ENCODE data around the gene CFTR.
"Not testable (repeated sequence)": the region's sequence is repeated elsewhere in the genome, so short reads cannot be mapped to it uniquely, and the experiment has no call there.

Gene CFTR

DNA sequence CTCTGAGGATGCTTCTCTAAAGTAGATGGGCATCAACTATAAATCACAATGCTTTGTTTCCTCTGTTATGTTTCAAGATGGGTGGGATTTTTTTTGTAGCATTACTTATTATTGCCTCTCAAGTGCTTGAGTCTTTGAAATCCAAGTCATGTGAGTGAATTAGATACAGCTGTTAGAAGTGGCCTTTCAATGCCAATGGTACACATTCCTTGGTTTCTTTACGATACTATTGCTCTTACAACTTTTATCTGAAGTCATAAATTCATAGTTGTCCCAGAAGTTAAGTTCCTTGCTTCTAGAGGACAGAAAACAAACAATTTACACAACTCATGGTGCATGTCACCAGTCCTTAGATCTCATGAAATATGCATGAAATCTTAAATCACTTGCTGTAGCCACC lies 15.5 kb downstream of the CFTR start:
- DNase-seq (ENCODE audit: low read depth in 2 of 2): no peak

DNA sequence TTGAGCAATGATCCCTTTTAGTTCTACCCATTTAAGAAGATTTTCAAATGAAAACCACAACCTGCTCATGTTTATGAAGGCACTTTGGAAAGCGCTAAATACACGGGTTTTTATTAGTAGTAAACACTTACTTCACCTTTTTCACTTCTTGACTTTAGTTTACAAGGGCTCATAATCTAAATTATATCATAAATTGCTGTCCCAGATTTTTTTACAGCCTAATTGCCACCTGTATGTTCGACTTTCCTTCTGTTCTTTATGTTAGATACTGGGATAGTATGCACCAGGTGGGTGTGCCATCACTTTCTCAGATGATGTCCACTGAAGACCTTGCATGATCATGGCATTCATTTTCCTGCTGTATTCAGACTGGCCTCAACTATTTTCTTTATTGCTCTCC lies 22.5 kb downstream of the CFTR start:
- DNase-seq (ENCODE audit: low read depth in 2 of 2): no peak

DNA sequence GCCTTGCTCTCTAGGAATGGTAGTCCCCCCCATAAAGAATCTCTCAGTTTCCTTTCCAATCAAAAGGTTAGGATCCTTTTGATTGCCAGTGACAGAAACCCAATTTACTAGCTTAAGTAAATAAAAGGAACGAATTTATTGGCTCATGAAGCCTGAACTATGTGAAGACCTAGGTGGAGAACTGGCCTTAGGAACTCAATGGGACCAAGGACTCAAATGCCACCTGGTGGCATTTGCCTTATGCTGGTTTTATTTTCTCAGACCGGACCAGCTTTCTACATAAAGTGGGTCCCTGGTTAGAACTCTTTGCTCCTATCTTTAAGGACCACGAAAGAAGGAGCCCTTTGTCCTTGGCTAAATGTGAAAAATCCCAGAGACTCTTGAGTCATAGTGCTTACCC lies 25.4 kb downstream of the CFTR start:
- no peak for DNase-seq (ENCODE audit: low read depth in 2 of 2)

DNA sequence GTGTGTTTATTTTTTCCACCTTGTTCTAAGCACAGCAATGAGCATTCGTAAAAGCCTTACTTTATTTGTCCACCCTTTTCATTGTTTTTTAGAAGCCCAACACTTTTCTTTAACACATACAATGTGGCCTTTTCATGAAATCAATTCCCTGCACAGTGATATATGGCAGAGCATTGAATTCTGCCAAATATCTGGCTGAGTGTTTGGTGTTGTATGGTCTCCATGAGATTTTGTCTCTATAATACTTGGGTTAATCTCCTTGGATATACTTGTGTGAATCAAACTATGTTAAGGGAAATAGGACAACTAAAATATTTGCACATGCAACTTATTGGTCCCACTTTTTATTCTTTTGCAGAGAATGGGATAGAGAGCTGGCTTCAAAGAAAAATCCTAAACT lies 28.9 kb downstream of the CFTR start:
- DNase-seq (ENCODE audit: low read depth in 2 of 2): no peak

DNA sequence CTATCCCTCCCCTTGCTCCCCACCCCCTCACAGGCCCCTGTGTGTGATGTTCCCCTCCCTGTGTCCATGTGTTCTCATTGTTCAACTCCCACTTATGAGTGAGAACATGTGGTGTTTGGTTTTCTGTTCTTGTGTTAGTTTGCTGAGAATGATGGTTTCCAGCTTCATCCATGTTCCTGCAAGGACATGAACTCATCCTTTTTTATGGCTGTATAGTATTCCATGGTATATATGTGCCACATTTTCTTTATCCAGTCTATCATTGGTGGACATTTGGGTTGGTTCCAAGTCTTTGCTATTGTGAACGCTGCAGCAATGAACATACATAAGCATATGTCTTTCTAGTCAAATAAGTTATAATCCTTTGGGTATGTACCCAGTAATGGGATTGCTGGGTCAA lies 37.4 kb downstream of the CFTR start:
- not testable (repeated sequence) for DNase-seq (ENCODE audit: low read depth in 2 of 2)

DNA sequence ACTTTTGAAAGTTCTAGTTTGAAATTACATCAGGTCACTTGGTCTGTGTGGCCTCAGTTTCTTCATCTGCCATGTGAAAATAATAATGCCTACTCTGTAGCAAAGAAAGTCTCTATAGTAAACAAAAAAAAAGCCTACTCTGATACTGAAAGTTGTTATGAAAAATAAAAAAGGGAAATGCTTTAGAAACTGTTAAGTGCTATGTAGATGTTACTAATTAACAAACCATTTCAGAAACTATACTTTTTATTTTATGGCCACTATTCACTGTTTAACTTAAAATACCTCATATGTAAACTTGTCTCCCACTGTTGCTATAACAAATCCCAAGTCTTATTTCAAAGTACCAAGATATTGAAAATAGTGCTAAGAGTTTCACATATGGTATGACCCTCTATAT lies 50.6 kb downstream of the CFTR start:
- DNase-seq (ENCODE audit: low read depth in 2 of 2): no peak

DNA sequence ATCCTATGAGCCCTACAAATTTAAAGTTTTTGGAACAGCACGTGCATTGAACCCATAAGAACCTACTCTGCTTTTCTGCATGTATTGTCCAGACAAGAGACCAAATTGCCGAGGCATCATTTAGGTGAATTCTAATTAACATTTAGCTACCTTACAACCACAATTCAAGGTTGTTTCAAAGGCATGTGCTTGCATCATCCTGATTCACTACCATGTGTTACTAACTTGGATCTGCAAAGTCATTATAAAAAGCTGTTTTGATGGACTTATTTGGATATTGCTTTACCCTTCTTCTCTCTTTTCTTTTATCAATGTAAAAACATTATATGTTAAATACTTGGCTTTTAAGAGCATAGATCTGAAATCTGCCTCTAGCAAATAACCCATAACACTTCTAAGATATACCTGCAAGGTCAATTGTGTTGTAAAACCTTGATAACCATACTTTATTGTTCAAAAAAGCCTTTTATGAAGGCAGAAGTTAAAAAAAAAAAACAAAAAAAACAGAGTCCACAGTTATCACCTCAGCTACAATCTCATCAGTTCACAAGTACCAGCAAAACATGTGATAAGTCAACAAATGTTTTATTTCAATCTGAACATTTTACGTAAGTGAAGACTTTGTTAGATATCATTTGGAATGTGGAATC lies 51.9 kb downstream of the CFTR start:
- no peak for DNase-seq (ENCODE audit: low read depth in 2 of 2)

DNA sequence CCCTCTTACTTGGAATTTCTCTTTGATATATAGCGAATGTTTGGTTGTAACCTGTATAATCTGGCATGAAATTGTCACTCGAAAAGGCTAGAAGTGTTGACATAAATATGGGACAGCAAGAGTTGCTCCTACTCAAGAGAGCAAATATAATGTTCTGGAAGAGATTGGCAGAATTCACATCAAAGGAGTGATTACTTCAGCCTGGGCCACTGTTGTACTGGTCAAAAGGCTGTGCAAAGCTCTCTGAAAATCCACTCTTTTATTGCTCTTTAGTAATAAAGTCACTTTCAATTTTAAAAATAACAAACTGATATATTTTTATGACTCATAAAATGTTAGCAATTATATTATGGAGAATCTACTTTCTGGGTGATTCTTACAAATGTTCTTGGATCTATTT lies 58.2 kb downstream of the CFTR start:
- no peak for DNase-seq (ENCODE audit: low read depth in 2 of 2)

DNA sequence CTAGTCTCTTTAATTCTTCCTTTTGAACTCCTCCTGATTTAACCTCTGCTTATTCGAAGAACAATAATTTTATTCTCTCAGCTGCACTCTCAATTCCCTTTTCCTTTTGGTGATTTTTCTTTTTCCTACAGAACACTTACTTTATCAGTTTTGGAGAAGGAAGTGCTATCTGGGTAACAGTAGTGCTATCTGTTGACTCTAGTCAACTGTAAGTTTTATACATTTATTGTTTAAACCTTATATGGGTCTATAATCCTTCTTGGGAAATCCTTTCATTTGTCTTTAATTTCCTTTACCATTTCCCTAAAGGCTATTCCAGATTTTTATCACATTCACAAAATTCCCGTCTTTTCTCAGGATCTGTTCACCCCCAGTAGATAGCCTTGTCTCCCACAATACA lies 64.2 kb downstream of the CFTR start:
- no peak for DNase-seq (ENCODE audit: low read depth in 2 of 2)

DNA sequence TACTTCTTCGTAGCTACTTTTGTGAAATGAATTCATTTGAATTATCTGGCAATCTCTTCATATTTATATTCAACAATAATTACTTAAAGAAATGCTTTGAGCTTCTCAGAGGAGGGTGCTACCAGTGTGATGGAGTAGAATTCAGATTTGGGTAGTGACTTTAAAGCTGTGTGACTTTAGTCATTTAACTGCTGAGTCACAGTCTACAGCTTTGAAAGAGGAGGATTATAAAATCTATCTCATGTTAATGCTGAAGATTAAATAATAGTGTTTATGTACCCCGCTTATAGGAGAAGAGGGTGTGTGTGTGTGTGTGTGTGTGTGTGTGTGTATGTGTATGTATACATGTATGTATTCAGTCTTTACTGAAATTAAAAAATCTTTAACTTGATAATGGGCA lies 68.2 kb downstream of the CFTR start:
- no peak for DNase-seq (ENCODE audit: low read depth in 2 of 2)

DNA sequence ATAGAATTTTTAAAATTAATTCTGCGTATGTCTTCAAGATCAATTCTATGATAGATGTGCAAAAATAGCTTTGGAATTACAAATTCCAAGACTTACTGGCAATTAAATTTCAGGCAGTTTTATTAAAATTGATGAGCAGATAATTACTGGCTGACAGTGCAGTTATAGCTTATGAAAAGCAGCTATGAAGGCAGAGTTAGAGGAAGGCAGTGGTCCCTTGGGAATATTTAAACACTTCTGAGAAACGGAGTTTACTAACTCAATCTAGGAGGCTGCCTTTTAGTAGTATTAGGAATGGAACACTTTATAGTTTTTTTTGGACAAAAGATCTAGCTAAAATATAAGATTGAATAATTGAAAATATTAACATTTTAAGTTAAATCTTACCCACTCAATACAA lies 70.8 kb downstream of the CFTR start:
- no peak for DNase-seq (ENCODE audit: low read depth in 2 of 2)

DNA sequence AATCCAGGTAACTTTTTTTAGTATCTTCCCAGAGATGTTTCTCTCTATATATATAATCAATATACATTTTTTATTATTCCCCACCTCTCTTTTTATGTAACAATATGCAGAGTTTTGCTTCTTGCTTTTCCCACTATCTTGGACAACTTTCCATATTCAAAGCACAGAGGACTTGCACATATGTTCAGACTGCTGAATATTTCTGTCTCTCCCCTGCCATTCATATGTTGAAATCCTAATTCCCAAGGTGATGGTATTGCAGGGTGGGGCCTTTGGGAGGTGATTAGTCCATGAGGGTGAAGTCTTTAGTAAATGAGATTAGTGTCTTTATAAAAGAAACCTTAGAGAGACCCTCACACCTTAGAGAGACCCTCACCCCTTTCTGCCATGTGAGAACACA lies 72.8 kb downstream of the CFTR start:
- DNase-seq (ENCODE audit: low read depth in 2 of 2): no peak

DNA sequence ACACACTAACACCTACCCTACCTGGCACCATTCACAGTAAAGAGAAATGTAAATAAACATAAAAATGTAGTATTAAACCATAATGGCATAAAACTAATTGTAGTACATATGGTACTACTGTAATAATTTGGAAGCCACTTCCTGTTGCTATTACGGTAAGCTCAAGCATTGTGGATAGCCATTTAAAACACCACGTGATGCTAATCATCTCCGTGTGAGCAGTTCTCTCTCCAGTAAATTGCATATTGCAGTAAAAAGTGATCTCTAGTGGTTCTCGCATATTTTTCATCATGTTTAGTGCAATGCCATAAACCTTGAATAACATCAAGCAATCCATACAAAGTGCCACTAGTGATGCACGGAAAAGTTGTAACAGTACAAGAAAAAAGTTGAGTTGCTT lies 75.4 kb downstream of the CFTR start:
- no peak for DNase-seq (ENCODE audit: low read depth in 2 of 2)

DNA sequence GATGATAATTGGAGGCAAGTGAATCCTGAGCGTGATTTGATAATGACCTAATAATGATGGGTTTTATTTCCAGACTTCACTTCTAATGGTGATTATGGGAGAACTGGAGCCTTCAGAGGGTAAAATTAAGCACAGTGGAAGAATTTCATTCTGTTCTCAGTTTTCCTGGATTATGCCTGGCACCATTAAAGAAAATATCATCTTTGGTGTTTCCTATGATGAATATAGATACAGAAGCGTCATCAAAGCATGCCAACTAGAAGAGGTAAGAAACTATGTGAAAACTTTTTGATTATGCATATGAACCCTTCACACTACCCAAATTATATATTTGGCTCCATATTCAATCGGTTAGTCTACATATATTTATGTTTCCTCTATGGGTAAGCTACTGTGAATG lies 79.6 kb downstream of the CFTR start:
- no peak for DNase-seq (ENCODE audit: low read depth in 2 of 2)

DNA sequence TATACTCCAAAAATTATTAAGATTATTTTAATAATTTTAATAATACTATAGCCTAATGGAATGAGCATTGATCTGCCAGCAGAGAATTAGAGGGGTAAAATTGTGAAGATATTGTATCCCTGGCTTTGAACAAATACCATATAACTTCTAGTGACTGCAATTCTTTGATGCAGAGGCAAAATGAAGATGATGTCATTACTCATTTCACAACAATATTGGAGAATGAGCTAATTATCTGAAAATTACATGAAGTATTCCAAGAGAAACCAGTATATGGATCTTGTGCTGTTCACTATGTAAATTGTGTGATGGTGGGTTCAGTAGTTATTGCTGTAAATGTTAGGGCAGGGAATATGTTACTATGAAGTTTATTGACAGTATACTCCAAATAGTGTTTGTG lies 80.2 kb downstream of the CFTR start:
- DNase-seq (ENCODE audit: low read depth in 2 of 2): no peak

DNA sequence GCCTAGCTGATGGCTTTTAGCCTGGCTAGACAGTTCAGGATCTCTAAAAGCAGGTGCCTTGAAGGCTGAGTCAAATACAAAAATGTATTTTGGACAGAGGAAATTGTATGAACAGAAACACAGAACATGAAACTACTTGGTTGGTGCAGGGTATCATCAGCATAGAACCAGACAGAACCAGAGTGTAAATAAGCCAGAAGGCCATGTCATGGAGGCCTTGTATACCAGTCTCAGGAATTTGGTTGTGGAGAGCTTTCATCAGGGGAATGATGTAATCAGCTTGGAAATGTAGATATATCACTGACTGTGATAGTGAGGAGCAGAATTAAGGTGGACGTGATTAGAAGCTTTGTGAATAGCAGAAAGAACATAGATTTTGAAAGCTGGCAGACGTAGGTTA lies 82.9 kb downstream of the CFTR start:
- DNase-seq (ENCODE audit: low read depth in 2 of 2): no peak

DNA sequence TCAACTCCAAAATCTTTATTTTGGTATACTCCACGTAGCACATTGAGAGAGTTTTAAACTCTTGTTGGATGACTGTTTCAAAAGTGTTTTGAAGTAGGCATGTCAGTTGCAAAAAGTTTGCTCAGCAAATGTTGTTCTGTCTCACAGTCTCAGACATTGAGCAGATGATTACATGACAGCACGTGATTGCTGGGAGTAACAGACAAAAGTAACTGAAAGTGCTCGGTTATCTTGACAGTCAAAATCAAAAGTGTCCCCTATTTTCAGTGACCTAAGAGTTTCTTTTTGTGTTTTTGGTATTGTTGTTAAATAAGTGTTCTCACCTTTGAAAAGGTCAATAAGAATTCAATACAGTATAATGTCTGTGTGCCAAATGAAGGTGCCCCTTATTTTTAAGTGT lies 84.3 kb downstream of the CFTR start:
- no peak for DNase-seq (ENCODE audit: low read depth in 2 of 2)

DNA sequence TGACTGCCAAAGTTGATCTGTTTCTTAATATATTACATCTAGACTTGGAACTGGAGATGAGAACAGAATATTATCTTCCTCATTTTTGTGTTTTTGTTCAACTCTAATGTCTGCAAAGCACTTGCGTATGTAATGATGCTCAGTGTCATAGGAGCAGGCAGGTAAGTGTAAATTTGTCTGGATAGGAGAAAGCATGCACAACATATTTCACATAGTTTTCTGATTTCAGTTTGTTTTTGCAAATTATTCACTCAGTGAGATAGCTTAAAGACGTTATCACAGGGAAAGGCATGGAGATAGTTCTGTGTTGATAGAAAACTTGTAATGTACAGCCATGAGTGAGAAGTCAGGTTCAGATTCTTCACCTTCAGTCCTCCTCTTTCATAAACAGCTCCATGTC lies 84.8 kb downstream of the CFTR start:
- no peak for DNase-seq (ENCODE audit: low read depth in 2 of 2)

DNA sequence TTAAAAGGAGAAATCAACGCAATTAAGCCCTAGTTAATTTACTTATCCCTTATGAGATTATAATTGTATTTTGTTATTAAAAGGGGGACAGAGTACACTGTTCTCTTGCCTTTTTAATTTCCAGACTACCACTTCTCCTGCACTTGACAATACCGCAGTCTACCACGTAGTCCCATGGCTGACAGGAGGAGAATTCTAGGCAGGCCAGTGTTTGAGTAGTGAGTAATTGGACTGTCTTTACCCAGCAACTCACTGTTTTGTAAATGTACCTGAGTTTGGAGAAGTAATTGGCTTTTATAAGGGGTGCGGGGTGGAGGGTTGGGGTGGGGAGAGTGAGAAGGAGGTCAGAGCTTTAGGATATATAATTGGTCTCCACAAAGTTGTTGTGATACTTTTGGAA lies 85.4 kb downstream of the CFTR start:
- no peak for DNase-seq (ENCODE audit: low read depth in 2 of 2)

DNA sequence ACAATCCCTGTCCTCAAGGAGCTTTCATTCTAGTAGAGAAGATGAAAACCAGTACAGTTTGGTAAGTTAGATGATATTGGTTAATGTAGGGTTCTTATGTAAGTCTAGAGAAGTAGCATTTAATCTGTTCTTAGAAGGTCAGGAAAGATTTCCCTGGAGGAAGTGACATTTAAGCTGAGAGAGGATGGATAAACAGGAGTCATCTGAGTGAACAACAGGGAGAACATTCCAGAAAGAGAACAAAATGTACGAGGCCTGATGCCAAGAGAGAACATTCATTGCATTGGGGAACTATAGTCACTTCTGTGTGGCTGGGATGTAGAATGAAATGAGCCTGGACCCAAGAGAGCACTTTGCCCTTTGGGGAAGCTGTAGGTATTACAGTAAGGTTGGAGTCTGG lies 88.0 kb downstream of the CFTR start:
- DNase-seq (ENCODE audit: low read depth in 2 of 2): no peak

DNA sequence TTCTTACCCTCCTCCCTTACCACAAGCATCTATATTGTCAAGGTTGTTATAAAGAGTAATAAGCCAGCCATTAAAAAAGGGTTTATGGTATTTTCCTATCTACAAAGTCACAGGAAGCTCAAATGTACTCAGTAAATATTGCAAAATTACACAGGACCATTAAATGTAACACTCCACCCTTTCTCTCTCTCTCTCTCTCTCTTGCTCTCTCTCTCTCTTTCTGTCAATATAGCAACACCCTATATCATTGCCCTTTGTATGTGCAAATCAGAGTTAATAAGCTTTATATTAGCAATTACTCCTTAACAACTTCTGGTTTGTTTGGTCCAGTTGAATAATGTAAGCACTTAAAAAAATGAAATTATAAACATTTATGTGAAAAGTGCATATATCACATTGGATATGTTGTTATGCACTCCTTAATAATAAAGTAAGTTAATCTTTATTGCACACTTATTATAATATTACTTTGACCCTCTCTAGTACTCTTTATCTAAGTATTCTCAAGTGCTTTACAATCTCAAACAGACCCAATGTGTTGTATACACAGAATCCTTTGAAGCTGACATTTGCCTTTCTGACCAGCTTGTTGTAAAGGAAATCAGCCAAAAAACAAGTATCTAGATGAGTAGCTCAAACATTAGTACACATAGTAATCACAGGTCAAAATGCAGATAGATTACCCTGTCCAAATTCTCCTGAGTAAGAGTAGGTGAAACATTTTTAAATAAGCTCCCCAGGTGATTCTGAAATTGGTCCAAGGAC lies 93.2 kb downstream of the CFTR start:
- DNase-seq (ENCODE audit: low read depth in 2 of 2): no peak

DNA sequence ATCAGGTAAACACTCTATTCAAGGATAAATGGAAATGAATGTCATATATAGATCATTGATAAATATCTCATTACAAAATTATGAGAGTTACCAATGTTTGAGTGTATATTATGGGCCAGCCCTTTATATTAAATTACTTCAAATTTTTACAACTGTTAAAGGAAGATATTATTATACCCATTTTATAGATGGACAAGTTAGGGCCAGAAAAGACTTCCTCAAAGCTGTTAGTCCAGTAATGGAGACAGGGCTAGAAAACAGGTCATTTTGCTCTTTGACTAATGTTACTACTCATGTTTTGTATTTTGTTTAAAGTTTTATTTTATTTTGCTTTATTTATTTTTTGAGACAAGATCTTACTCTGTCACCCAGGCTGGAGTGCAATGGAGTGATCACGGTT lies 101.6 kb downstream of the CFTR start:
- DNase-seq (ENCODE audit: low read depth in 2 of 2): no peak

DNA sequence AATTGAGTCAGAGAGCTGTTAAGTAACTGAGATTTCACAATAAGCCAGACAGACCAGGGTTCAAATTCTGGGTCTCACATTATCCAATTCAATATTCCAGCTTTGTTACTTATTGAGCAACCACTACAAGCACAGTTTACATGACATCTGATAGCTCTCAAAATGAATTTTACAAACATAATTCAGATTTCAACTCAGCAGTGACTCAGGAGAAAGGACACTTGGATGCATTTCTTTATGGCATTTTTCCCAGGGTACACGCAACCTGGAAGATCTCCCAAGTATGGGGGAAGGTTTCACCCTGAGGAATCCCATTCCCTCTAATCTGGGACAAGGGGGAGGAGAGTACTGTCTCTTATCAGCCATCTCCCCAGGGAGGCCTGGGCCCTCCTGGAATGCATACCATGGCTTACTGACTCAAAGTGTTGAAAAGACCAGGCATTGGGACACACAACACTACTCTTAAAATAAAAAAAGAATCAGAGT lies 102.4 kb downstream of the CFTR start:
- no peak for DNase-seq (ENCODE audit: low read depth in 2 of 2)

DNA sequence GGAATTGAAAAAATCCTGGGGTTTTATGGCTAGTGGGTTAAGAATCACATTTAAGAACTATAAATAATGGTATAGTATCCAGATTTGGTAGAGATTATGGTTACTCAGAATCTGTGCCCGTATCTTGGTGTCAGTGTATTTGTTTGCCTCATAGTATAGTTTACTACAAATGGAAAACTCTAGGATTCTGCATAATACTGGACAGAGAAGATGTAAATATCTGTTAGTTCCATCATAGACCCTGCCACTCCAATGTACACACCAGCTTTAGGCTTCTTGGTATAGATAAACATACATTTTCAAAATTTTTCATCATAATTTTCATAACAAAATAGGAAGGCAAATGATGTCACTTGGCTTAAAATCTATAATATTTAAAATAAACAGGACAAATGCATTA lies 108.1 kb downstream of the CFTR start:
- DNase-seq (ENCODE audit: low read depth in 2 of 2): no peak

Data from activated CD8-positive, alpha-beta memory T cell treated with anti-CD3 and anti-CD28 coated beads for 4 hours (primary cell).